ENCODE data around the gene ADM.

- TF ChIP-seq EZH2phosphoT487 (IDR thresholded peaks at IDR 0.05; ENCODE audit: low read depth, severe bottlenecking, unreplicated experiment) (no peak), CTCF (IDR thresholded peaks at IDR 0.05; ENCODE audit: poor library complexity) (no peak)
Observed at GRCh38 chr11:10287766-10288715, 16.8 kb upstream of the ADM start.
